Keratinocyte (primary cell): ENCODE measurements around the gene VTCN1. TPM values are rescaled to one million over a fixed set of nuclear protein-coding genes. Genes with fewer than 3 reads are reported as not detected.

Experiments used
- DNase-seq: peaks from one replicate; pipeline ENCODE4 v3.0.0-alpha.2; 2011; ENCODE audit warnings: low read depth, missing footprints, low spot score
- FAIRE-seq: peaks from 2 replicates; lab custom pipeline; 2011; peaks lifted over from hg19 to GRCh38; lab: Jason Lieb, UNC
- H2AFZ ChIP-seq: 2 replicates; pipeline ENCODE4 v1.6.0; 2012; ENCODE audit warnings: low read length, control low read depth, inconsistent platforms; ENCODE audit not compliant: control insufficient read depth
- H3K27ac ChIP-seq: 2 replicates; pipeline ENCODE4 v1.5.1; 2011; ENCODE audit warnings: low read length; ENCODE audit not compliant: control insufficient read depth, insufficient read depth
- H3K27me3 ChIP-seq: 3 replicates; pipeline ENCODE4 v1.6.0; 2011; ENCODE audit warnings: low read length; ENCODE audit not compliant: control insufficient read depth, insufficient read depth; ENCODE audit errors: extremely low read depth
- H3K36me3 ChIP-seq, 2 experiments: 2 replicates in 1 of 2; 3 replicates in 1 of 2; pipeline ENCODE4 v1.5.1; 2011; ENCODE audit warnings: low read length in 2 of 2, mild to moderate bottlenecking in 1 of 2; ENCODE audit not compliant: control insufficient read depth in 2 of 2, insufficient read depth in 2 of 2; ENCODE audit errors: extremely low read depth in 1 of 2
- H3K4me1 ChIP-seq: 3 replicates; pipeline ENCODE4 v1.5.1; 2011; ENCODE audit warnings: low read length; ENCODE audit not compliant: control insufficient read depth, insufficient read depth; ENCODE audit errors: extremely low read depth
- H3K4me2 ChIP-seq: 3 replicates; pipeline ENCODE4 v1.6.0; 2011; ENCODE audit warnings: low read depth, low read length; ENCODE audit not compliant: control insufficient read depth, insufficient read depth; ENCODE audit errors: extremely low read depth
- H3K4me3 ChIP-seq, 3 experiments: fragments of 200-600 bp in 1 of 3; sonication (generic) in 1 of 3; 2 replicates in 2 of 3; 3 replicates in 1 of 3; pipeline ENCODE4 v1.5.1; 2011 to 2016; ENCODE audit warnings: low read length in 3 of 3, mild to moderate bottlenecking in 3 of 3, control low read depth in 2 of 3, inconsistent platforms in 1 of 3, low read depth in 1 of 3, mixed read lengths in 1 of 3, mixed run types in 1 of 3, moderate library complexity in 1 of 3; ENCODE audit not compliant: control insufficient read depth in 2 of 3, insufficient read depth in 2 of 3; ENCODE audit errors: extremely low read depth in 1 of 3
- H3K79me2 ChIP-seq: 2 replicates; pipeline ENCODE4 v1.6.0; 2012; ENCODE audit warnings: low read length; ENCODE audit not compliant: control insufficient read depth, insufficient read depth
- H3K9ac ChIP-seq: 3 replicates; pipeline ENCODE4 v1.6.0; 2011; ENCODE audit warnings: low read length; ENCODE audit not compliant: control insufficient read depth, insufficient read depth; ENCODE audit errors: extremely low read depth
- H3K9me1 ChIP-seq: 3 replicates; pipeline ENCODE4 v1.6.0; 2011; ENCODE audit warnings: low read length; ENCODE audit not compliant: control insufficient read depth, insufficient read depth; ENCODE audit errors: extremely low read depth
- H3K9me3 ChIP-seq: 2 replicates; pipeline ENCODE4 v1.5.1; 2012; ENCODE audit warnings: low read depth, low read length; ENCODE audit not compliant: control insufficient read depth
- H4K20me1 ChIP-seq: 3 replicates; pipeline ENCODE4 v1.6.0; 2011; ENCODE audit warnings: low read length; ENCODE audit not compliant: control insufficient read depth, insufficient read depth; ENCODE audit errors: extremely low read depth
- CTCF ChIP-seq, 3 experiments: IDR thresholded peaks in 1 of 3; conservative IDR thresholded peaks in 1 of 3; optimal IDR thresholded peaks in 1 of 3; 2 replicates in 2 of 3; 3 replicates in 1 of 3; pipeline versions ENCODE3 to v1.5.1; 2011; ENCODE audit warnings: low read length in 3 of 3, mild to moderate bottlenecking in 3 of 3, moderate library complexity in 2 of 3, control low read depth in 1 of 3, inconsistent platforms in 1 of 3; ENCODE audit not compliant: insufficient read depth in 2 of 3; ENCODE audit errors: extremely low read depth in 1 of 3
- EZH2 ChIP-seq: IDR thresholded peaks from one replicate; pipeline ENCODE4 v1.6.1; 2012; ENCODE audit warnings: inconsistent platforms, mild to moderate bottlenecking, low read length, moderate library complexity
- dilution Hi-C: fragments of 300-500 bp; cut with MboI; formaldehyde crosslinking; loops from one replicate; pipeline ENCODE4 v1.7.0; 2020; ENCODE audit warnings: low sequenced_read_pairs; ENCODE audit not compliant: extremely low pct_ligation_motif_present
- polyA plus RNA-seq, 5 experiments: library from polyadenylated mRNA; depleted of rRNA in 3 of 5; stranded (reverse) in 3 of 5; stranded (forward) in 1 of 5; unstranded in 1 of 5; fragments of >200 nt; gene quantifications; 1 replicate in 1 of 5; 2 replicates in 3 of 5; 3 replicates in 1 of 5; pipeline versions ENCODE4 v1.2.1 to v1.2.3, GENCODE V29; 2011 to 2012; ENCODE audit warnings: missing spikeins in 2 of 5, low read depth in 1 of 5, low replicate concordance in 1 of 5

The VTCN1 gene
- polyA plus RNA-seq, 1 donor (not counting 4 experiments of a cell fraction or from before 2014, with no cell fraction given): not detected

GRCh38 chr1:117215019-117215418 lies 4.3 kb upstream of the VTCN1 start:
- peaks cover 3% of the 10 kb centered on the region for H3K27me3 ChIP-seq
- H3K79me2 ChIP-seq: no peaks in the 10 kb centered on the region
- DNase-seq (no peak), FAIRE-seq (no peak)
- no peaks in the 10 kb centered on the region for H3K9me1 ChIP-seq
- H3K9ac ChIP-seq: no peak overlapping the region
- no peak overlapping the region for H3K27ac ChIP-seq
- no peaks in the 10 kb centered on the region for H4K20me1 ChIP-seq
- H3K4me2 ChIP-seq: no peak overlapping the region
- TF ChIP-seq EZH2: no peak
- no peak for TF ChIP-seq CTCF (optimal IDR thresholded peaks at IDR 0.05 in 1 of 3, IDR thresholded peaks at IDR 0.05 in 1 of 3, conservative IDR thresholded peaks at IDR 0.05 in 1 of 3; ENCODE audit: extremely low read depth in 1 of 3, insufficient read depth in 2 of 3, low read length in 3 of 3)
- no peaks in the 10 kb centered on the region for H3K36me3 ChIP-seq
- H3K4me3 ChIP-seq: no peak overlapping the region
- H3K4me1 ChIP-seq: peaks cover 11% of the 10 kb centered on the region
- no peaks in the 10 kb centered on the region for H3K9me3 ChIP-seq
- H2AFZ ChIP-seq: no peak overlapping the region
- dilution Hi-C loops: no loop called here

GRCh38 chr1:117213046-117213445 lies 2.3 kb upstream of the VTCN1 start:
- Histone ChIP-seq H3K4me2 (no peak overlapping the region), H3K27me3 (peaks cover 15% of the 10 kb centered on the region), H3K27ac (no peak overlapping the region), H2AFZ (no peak overlapping the region), H4K20me1 (no peaks in the 10 kb centered on the region), H3K4me3 (no peak overlapping the region), H3K4me1 (peaks cover 11% of the 10 kb centered on the region), H3K9me1 (no peaks in the 10 kb centered on the region), H3K36me3 (no peaks in the 10 kb centered on the region), H3K9me3 (no peaks in the 10 kb centered on the region), H3K79me2 (no peaks in the 10 kb centered on the region), H3K9ac (no peak overlapping the region)
- FAIRE-seq (no peak), DNase-seq (no peak)
- dilution Hi-C loops: no loop called here
- no peak for TF ChIP-seq CTCF (optimal IDR thresholded peaks at IDR 0.05 in 1 of 3, IDR thresholded peaks at IDR 0.05 in 1 of 3, conservative IDR thresholded peaks at IDR 0.05 in 1 of 3; ENCODE audit: extremely low read depth in 1 of 3, insufficient read depth in 2 of 3, low read length in 3 of 3)
- TF ChIP-seq EZH2: no peak
